B cell (primary cell): ENCODE results near the gene SBK2. TPM values are rescaled to one million over a fixed set of nuclear protein-coding genes. Genes with fewer than 3 reads are reported as not detected.

Experiments
- ATAC-seq: fragments of 200-7000 bp; cut with Tn5 transposase; one replicate; pipeline ENCODE4 v1.10.0; 2021; ENCODE audit warnings: low read depth, mild to moderate bottlenecking, moderate number of reproducible peaks, moderate library complexity
- CTCF ChIA-PET: fragments of 350-600 bp; sonication (Branson Sonifier 250); formaldehyde crosslinking; loops from one replicate; lab custom pipeline; 2021; ENCODE audit warnings: antibody characterized with exemption, inconsistent platforms; lab: Charles Lee
- POLR2A ChIA-PET: fragments of 350-600 bp; sonication (Branson Sonifier 250); formaldehyde crosslinking; loops from one replicate; lab custom pipeline; 2021; ENCODE audit warnings: antibody characterized with exemption; lab: Charles Lee
- DNase-seq: peaks from one replicate; pipeline ENCODE4 v3.0.0; 2013
- H2AFZ ChIP-seq: 2 replicates; pipeline ENCODE4 v1.6.1; 2012; ENCODE audit warnings: mild to moderate bottlenecking, low read depth, low read length; ENCODE audit not compliant: insufficient read depth, poor library complexity, severe bottlenecking
- H3K27ac ChIP-seq, 2 donors: 1 replicate in 1 of 2; 2 replicates in 1 of 2; pipeline ENCODE4 v1.5.1; 2012 to 2013; ENCODE audit warnings: low read length in 2 of 2, mild to moderate bottlenecking in 2 of 2, moderate library complexity in 1 of 2
- H3K27me3 ChIP-seq, 4 experiments: fragments of 200-600 bp in 1 of 4; sonication (generic) in 1 of 4; replicated peaks in 1 of 4; 1 replicate in 2 of 4; 2 replicates in 2 of 4; pipeline versions ENCODE4 v1.6.1 to v1.7.0; 2013 to 2016; ENCODE audit warnings: low read length in 3 of 4, mild to moderate bottlenecking in 2 of 4, mixed read lengths in 1 of 4, moderate library complexity in 1 of 4; ENCODE audit not compliant: insufficient read depth in 4 of 4, control insufficient read depth in 3 of 4; ENCODE audit errors: control extremely low read depth in 1 of 4
- H3K36me3 ChIP-seq, 2 experiments: replicated peaks in 1 of 2; 1 replicate in 1 of 2; 2 replicates in 1 of 2; pipeline versions ENCODE4 v1.6.1 to v1.7.1; 2013; ENCODE audit warnings: low read length in 1 of 2; ENCODE audit not compliant: insufficient read depth in 2 of 2, control insufficient read depth in 1 of 2; ENCODE audit errors: control extremely low read depth in 1 of 2, extremely low read depth in 1 of 2
- H3K4me1 ChIP-seq, 2 donors: fragments of 200-600 bp in 1 of 2; sonication (generic) in 1 of 2; 1 replicate in 1 of 2; 2 replicates in 1 of 2; pipeline versions ENCODE4 v1.5.1 to v1.6.1; 2013 to 2017; ENCODE audit warnings: low read length in 2 of 2; ENCODE audit not compliant: control insufficient read depth in 2 of 2, insufficient read depth in 2 of 2
- H3K4me2 ChIP-seq: replicated peaks from 2 replicates; pipeline ENCODE3; 2012; ENCODE audit warnings: mild to moderate bottlenecking, low read depth, low read length; ENCODE audit not compliant: poor library complexity, severe bottlenecking
- H3K4me3 ChIP-seq, 5 experiments: fragments of 200-600 bp in 1 of 5; sonication (generic) in 1 of 5; 1 replicate in 3 of 5; 2 replicates in 2 of 5; pipeline versions ENCODE4 v1.5.1 to v1.7.0; 2011 to 2016; ENCODE audit warnings: low read length in 4 of 5, mild to moderate bottlenecking in 4 of 5, low read depth in 2 of 5, control low read depth in 1 of 5, moderate library complexity in 1 of 5; ENCODE audit not compliant: insufficient read depth in 1 of 5; ENCODE audit errors: control extremely low read depth in 1 of 5, extremely low read depth in 1 of 5
- H3K79me2 ChIP-seq: fragments of 200-600 bp; sonication (generic); one replicate; pipeline ENCODE4 v1.6.0; 2016; ENCODE audit warnings: low read length; ENCODE audit not compliant: control insufficient read depth, insufficient read depth
- H3K9ac ChIP-seq: fragments of 200-600 bp; sonication (generic); 2 replicates; pipeline ENCODE4 v1.6.1; 2017; ENCODE audit warnings: mild to moderate bottlenecking, low read length, moderate library complexity
- H3K9me3 ChIP-seq, 3 donors: one replicate each; pipeline versions ENCODE4 v1.6.1 to v1.7.1; 2013; ENCODE audit warnings: low read length in 2 of 3; ENCODE audit not compliant: control insufficient read depth in 2 of 3, insufficient read depth in 1 of 3; ENCODE audit errors: control extremely low read depth in 1 of 3
- H4K20me1 ChIP-seq: 2 replicates; pipeline ENCODE4 v1.6.0; 2012; ENCODE audit warnings: mild to moderate bottlenecking, low read length; ENCODE audit not compliant: insufficient read depth, control insufficient read depth, poor library complexity, severe bottlenecking
- H3K27ac Mint-ChIP-seq: one replicate; pipeline ENCODE4 v1.8.0; 2021; ENCODE audit warnings: mixed read lengths
- H3K27me3 Mint-ChIP-seq: one replicate; pipeline ENCODE4 v1.8.0; 2021; ENCODE audit warnings: mixed read lengths
- H3K4me1 Mint-ChIP-seq: one replicate; pipeline ENCODE4 v1.8.0; 2021; ENCODE audit warnings: mixed read lengths
- H3K4me3 Mint-ChIP-seq: one replicate; pipeline ENCODE4 v1.8.0; 2021; ENCODE audit warnings: mixed read lengths
- H3K9me3 Mint-ChIP-seq: one replicate; pipeline ENCODE4 v1.8.0; 2022; ENCODE audit warnings: mixed read lengths; ENCODE audit not compliant: insufficient read depth
- EZH2 ChIP-seq: IDR thresholded peaks from 2 replicates; pipeline ENCODE4 v1.6.1; 2012; ENCODE audit warnings: borderline replicate concordance, low read depth, mild to moderate bottlenecking, moderate library complexity, low read length; ENCODE audit not compliant: insufficient read depth, poor library complexity, severe bottlenecking
- WGBS: methylation state at CpG from one replicate; pipeline ENCODE4 v1.1.5; 2013; ENCODE audit warnings: missing lambda C conversion rate; ENCODE audit not compliant: insufficient coverage; 5-methylcytosine and 5-hydroxymethylcytosine counted together
- intact Hi-C: fragments of 100-400 bp; cut with micrococcal nuclease; formaldehyde crosslinking; loops from one replicate; pipeline ENCODE4 v1.10.0; 2022
- polyA minus RNA-seq: library from RNA; depleted of rRNA, polyadenylated mRNA; stranded (reverse); fragments of >200 nt; gene quantifications from 2 replicates; pipeline ENCODE4 v1.2.3, GENCODE V29; 2012
- polyA plus RNA-seq: library from polyadenylated mRNA; depleted of rRNA; stranded (reverse); fragments of >200 nt; gene quantifications from 2 replicates; pipeline ENCODE4 v1.2.3, GENCODE V29; 2012
- total RNA-seq, 2 donors: library from RNA; stranded (reverse); fragments of 120-200 nt in 1 of 2; gene quantifications; 1 replicate in 1 of 2; 2 replicates in 1 of 2; pipeline versions ENCODE4 v1.2.3 to v1.2.4, GENCODE V29; 2013 to 2022
- TF ChIP-seq, protein P1 (sequence below): fragments of 200-600 bp; IDR thresholded peaks from one replicate; pipeline ENCODE4 v1.8.0; 2022; ENCODE audit warnings: antibody characterized with exemption, mild to moderate bottlenecking

SBK2 gene, protein sequence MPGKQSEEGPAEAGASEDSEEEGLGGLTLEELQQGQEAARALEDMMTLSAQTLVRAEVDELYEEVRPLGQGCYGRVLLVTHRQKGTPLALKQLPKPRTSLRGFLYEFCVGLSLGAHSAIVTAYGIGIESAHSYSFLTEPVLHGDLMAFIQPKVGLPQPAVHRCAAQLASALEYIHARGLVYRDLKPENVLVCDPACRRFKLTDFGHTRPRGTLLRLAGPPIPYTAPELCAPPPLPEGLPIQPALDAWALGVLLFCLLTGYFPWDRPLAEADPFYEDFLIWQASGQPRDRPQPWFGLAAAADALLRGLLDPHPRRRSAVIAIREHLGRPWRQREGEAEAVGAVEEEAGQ
- not detected in 2 replicates for total RNA-seq
- total RNA-seq (2013): not detected
- not detected in 2 replicates for polyA plus RNA-seq
- polyA minus RNA-seq: not detected in 2 replicates

DNA sequence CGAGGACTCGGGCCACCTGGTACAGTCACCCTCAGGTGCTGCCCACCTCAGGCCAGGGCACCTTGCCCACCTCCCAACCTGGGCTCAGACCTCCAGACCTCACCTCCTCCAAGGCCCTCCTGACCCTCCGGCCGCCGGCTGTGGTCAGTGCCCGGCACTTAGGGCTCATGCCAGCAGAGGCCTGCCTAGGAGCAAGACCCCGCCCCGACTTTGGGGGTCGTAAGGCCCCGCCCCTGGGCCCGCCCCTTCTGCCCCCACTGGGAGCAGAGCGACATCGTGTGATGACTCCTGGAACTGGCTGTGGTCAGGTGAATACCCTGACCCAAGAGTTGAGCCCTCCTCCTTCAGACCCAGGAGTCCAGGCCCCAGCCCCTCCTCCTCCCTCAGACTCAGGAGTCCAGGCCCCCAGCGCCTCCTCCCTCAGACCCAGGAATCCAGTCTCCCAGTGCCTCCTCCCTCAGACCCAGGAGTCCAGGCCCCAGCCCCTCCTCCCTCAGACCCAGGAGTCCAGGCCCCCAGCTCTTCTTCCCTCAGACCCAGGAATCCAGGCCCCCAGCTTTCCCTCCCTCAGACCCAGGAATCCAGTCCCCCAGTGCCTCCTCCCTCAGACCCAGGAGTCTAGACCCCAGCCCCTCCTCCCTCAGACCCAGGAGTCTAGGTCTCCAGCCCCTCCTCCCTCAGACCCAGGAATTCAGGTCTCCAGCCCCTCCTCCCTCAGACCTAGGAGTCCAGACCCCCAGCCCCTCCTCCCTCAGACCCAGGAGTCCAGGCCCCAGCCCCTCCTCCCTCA is at the start of gene SBK2:
Gene SBK2, minus strand, starts transcription at position 183 of the 790 bp plus-strand sequence. CDS start 839 bp downstream, outside the sequence.
- Mint-ChIP-seq H3K4me1 (no peaks in the 10 kb centered on the region), H3K4me3 (no peak within 1 kb of the TSS), H3K9me3 (no peaks in the 10 kb centered on the region), H3K27ac (no peak within 1 kb of the TSS), H3K27me3 (peaks cover 4% of the 10 kb centered on the region)
- WGBS: 63% methylated on average over 14 of the region's 14 CpGs
- no peaks in the 10 kb centered on the region for H3K79me2 ChIP-seq
- H3K4me1 ChIP-seq: no peaks in the 10 kb centered on the region
- no peak within 1 kb of the TSS for H2AFZ ChIP-seq
- no peaks in the 10 kb centered on the region for H4K20me1 ChIP-seq
- no peak for DNase-seq
- H3K4me2 ChIP-seq: no peak within 1 kb of the TSS
- H3K27me3 ChIP-seq: no peaks in the 10 kb centered on the region
- H3K9ac ChIP-seq: no peak within 1 kb of the TSS
- no peaks in the 10 kb centered on the region for H3K36me3 ChIP-seq
- H3K9me3 ChIP-seq: no peaks in the 10 kb centered on the region
- TF ChIP-seq, protein P1, sequence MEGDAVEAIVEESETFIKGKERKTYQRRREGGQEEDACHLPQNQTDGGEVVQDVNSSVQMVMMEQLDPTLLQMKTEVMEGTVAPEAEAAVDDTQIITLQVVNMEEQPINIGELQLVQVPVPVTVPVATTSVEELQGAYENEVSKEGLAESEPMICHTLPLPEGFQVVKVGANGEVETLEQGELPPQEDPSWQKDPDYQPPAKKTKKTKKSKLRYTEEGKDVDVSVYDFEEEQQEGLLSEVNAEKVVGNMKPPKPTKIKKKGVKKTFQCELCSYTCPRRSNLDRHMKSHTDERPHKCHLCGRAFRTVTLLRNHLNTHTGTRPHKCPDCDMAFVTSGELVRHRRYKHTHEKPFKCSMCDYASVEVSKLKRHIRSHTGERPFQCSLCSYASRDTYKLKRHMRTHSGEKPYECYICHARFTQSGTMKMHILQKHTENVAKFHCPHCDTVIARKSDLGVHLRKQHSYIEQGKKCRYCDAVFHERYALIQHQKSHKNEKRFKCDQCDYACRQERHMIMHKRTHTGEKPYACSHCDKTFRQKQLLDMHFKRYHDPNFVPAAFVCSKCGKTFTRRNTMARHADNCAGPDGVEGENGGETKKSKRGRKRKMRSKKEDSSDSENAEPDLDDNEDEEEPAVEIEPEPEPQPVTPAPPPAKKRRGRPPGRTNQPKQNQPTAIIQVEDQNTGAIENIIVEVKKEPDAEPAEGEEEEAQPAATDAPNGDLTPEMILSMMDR: no peak
- no peak for TF ChIP-seq EZH2
- no peak for ATAC-seq
- POLR2A ChIA-PET: no interaction called here
- intact Hi-C loops: no loop called here
- H3K4me3 ChIP-seq: no peak within 1 kb of the TSS
- no peak within 1 kb of the TSS for H3K27ac ChIP-seq
- CTCF ChIA-PET: no interaction called here
